H9 (cell line): ENCODE data around the gene KCNMA1. TPM values are rescaled to one million over a fixed set of nuclear protein-coding genes. Genes with fewer than 3 reads are reported as not detected.

Experiments used
- DNase-seq: peaks from one replicate; pipeline ENCODE4 v3.0.0-alpha.2; 2017
- H2AFZ ChIP-seq: one replicate; pipeline ENCODE4 v1.6.1; 2013; ENCODE audit warnings: mild to moderate bottlenecking, low read length, control low read depth, moderate library complexity
- H2AK5ac ChIP-seq: 2 replicates; pipeline ENCODE4 v1.6.1; 2013; ENCODE audit warnings: low read length, control low read depth, mixed read lengths; ENCODE audit not compliant: insufficient read length
- H2BK120ac ChIP-seq: one replicate; pipeline ENCODE4 v1.6.1; 2013; ENCODE audit warnings: low read depth, mild to moderate bottlenecking, low read length, control low read depth, inconsistent platforms; ENCODE audit not compliant: poor library complexity, severe bottlenecking
- H2BK12ac ChIP-seq: 2 replicates; pipeline ENCODE4 v1.6.1; 2013; ENCODE audit warnings: low read length, control low read depth, mixed read lengths, low read depth; ENCODE audit not compliant: insufficient read length
- H2BK15ac ChIP-seq: 2 replicates; pipeline ENCODE4 v1.6.1; 2013; ENCODE audit warnings: low read depth, low read length, control low read depth
- H2BK20ac ChIP-seq: one replicate; pipeline ENCODE4 v1.6.1; 2013; ENCODE audit warnings: low read depth, mild to moderate bottlenecking, low read length, control low read depth, inconsistent platforms; ENCODE audit not compliant: poor library complexity, severe bottlenecking
- H2BK5ac ChIP-seq: 2 replicates; pipeline ENCODE4 v1.6.1; 2013; ENCODE audit warnings: low read length, control low read depth, mixed read lengths; ENCODE audit not compliant: insufficient read length
- H3K14ac ChIP-seq: 2 replicates; pipeline ENCODE4 v1.6.1; 2013; ENCODE audit warnings: low read length, control low read depth; ENCODE audit not compliant: insufficient read depth
- H3K18ac ChIP-seq: 2 replicates; pipeline ENCODE4 v1.6.1; 2013; ENCODE audit warnings: low read depth, mild to moderate bottlenecking, mixed read lengths, low read length, control low read depth; ENCODE audit not compliant: insufficient read length
- H3K23ac ChIP-seq: 2 replicates; pipeline ENCODE4 v1.6.1; 2013; ENCODE audit warnings: low read length, control low read depth, mixed read lengths, low read depth; ENCODE audit not compliant: insufficient read length
- H3K23me2 ChIP-seq: 2 replicates; pipeline ENCODE4 v1.6.1; 2013; ENCODE audit warnings: low read depth, mild to moderate bottlenecking, mixed read lengths, low read length, control low read depth; ENCODE audit not compliant: insufficient read length, poor library complexity, severe bottlenecking
- H3K27ac ChIP-seq: 2 replicates; pipeline ENCODE4 v1.5.1; 2013; ENCODE audit warnings: low read length, control low read depth, mixed read lengths, low read depth; ENCODE audit not compliant: insufficient read length
- H3K27me3 ChIP-seq: 2 replicates; pipeline ENCODE4 v1.6.1; 2013; ENCODE audit warnings: low read length, control low read depth, inconsistent platforms; ENCODE audit not compliant: insufficient read depth
- H3K4ac ChIP-seq: 2 replicates; pipeline ENCODE4 v1.6.1; 2013; ENCODE audit warnings: low read depth, mild to moderate bottlenecking, control low read depth, inconsistent platforms, low read length, moderate library complexity
- H3K4me1 ChIP-seq: 2 replicates; pipeline ENCODE4 v1.6.1; 2013; ENCODE audit warnings: low read length, control low read depth, inconsistent platforms; ENCODE audit not compliant: insufficient read depth
- H3K4me2 ChIP-seq: 2 replicates; pipeline ENCODE4 v1.6.1; 2013; ENCODE audit warnings: low read length, control low read depth, mixed read lengths; ENCODE audit not compliant: insufficient read length, insufficient read depth
- H3K56ac ChIP-seq: 2 replicates; pipeline ENCODE4 v1.6.1; 2013; ENCODE audit warnings: low read depth, mild to moderate bottlenecking, mixed read lengths, low read length, control low read depth; ENCODE audit not compliant: insufficient read length
- H3K79me1 ChIP-seq: 2 replicates; pipeline ENCODE4 v1.6.1; 2013; ENCODE audit warnings: low read depth, mild to moderate bottlenecking, moderate library complexity, low read length, control low read depth, inconsistent platforms; ENCODE audit not compliant: insufficient read depth, poor library complexity, severe bottlenecking
- H3K79me2 ChIP-seq: 2 replicates; pipeline ENCODE4 v1.6.1; 2013; ENCODE audit warnings: low read length, control low read depth, inconsistent platforms; ENCODE audit not compliant: insufficient read depth
- H3K9ac ChIP-seq: 2 replicates; pipeline ENCODE4 v1.6.1; 2013; ENCODE audit warnings: low read length, control low read depth, mixed read lengths; ENCODE audit not compliant: insufficient read length; ENCODE audit errors: extremely low read depth
- H3K9me3 ChIP-seq: one replicate; pipeline ENCODE4 v1.6.1; 2013; ENCODE audit warnings: low read depth, low read length, inconsistent platforms; ENCODE audit not compliant: control insufficient read depth
- H3T11ph ChIP-seq: one replicate; pipeline ENCODE4 v1.6.1; 2013; ENCODE audit warnings: mild to moderate bottlenecking, low read length, control low read depth, inconsistent platforms
- H4K20me1 ChIP-seq: one replicate; pipeline ENCODE4 v1.6.1; 2013; ENCODE audit not compliant: control insufficient read depth, insufficient read length, insufficient read depth
- H4K5ac ChIP-seq: 2 replicates; pipeline ENCODE4 v1.6.1; 2013; ENCODE audit warnings: low read depth, mild to moderate bottlenecking, mixed read lengths, low read length, control low read depth; ENCODE audit not compliant: insufficient read length
- H4K8ac ChIP-seq: replicated peaks from 2 replicates; pipeline ENCODE4 v1.6.1; 2013; ENCODE audit warnings: low read length, control low read depth, mixed read lengths, low read depth; ENCODE audit not compliant: insufficient read length
- H4K91ac ChIP-seq: 2 replicates; pipeline ENCODE4 v1.6.1; 2013; ENCODE audit warnings: low read depth, mild to moderate bottlenecking, moderate library complexity, mixed read lengths, low read length, control low read depth; ENCODE audit not compliant: insufficient read length
- H3K27ac Mint-ChIP-seq, 3 experiments: 2 replicates in 2 of 3; 3 replicates in 1 of 3; pipeline ENCODE4 v1.8.0; 2020 to 2021; ENCODE audit warnings: mixed read lengths in 3 of 3, mild to moderate bottlenecking in 1 of 3, moderate library complexity in 1 of 3
- H3K27me3 Mint-ChIP-seq: 2 replicates; pipeline ENCODE4 v1.8.0; 2021; ENCODE audit warnings: low read depth, mild to moderate bottlenecking, moderate library complexity, mixed read lengths
- H3K36me3 Mint-ChIP-seq, 3 experiments: 2 replicates in 2 of 3; 3 replicates in 1 of 3; pipeline ENCODE4 v1.8.0; 2020 to 2021; ENCODE audit warnings: low read depth in 3 of 3, mixed read lengths in 3 of 3; ENCODE audit not compliant: insufficient read depth in 1 of 3
- H3K4me1 Mint-ChIP-seq, 2 experiments: 2 replicates each; pipeline ENCODE4 v1.8.0; 2020; ENCODE audit warnings: mixed read lengths in 2 of 2
- H3K4me3 Mint-ChIP-seq, 2 experiments: 2 replicates in 1 of 2; 3 replicates in 1 of 2; pipeline ENCODE4 v1.8.0; 2020 to 2021; ENCODE audit warnings: mild to moderate bottlenecking in 2 of 2, mixed read lengths in 2 of 2, moderate library complexity in 1 of 2
- H3K9me3 Mint-ChIP-seq, 2 experiments: 2 replicates in 1 of 2; 3 replicates in 1 of 2; pipeline ENCODE4 v1.8.0; 2020; ENCODE audit warnings: mild to moderate bottlenecking in 2 of 2, mixed read lengths in 2 of 2, moderate library complexity in 1 of 2
- CTCF ChIP-seq: fragments of 200-600 bp; sonication (generic); conservative IDR thresholded peaks from 3 replicates; pipeline ENCODE4 v1.8.0; 2021; ENCODE audit warnings: antibody characterized with exemption, mild to moderate bottlenecking
- WGBS: extraction: QIAGEN DNeasy Blood & Tissue Kit; methylation state at CpG from one replicate; pipeline ENCODE4 v1.1.7; 2013; ENCODE audit warnings: missing lambda C conversion rate, low lambda C conversion rate, mixed read lengths; ENCODE audit not compliant: insufficient read length; ENCODE audit errors: extremely low coverage; 5-methylcytosine and 5-hydroxymethylcytosine counted together
- total RNA-seq: library from RNA; stranded (reverse); gene quantifications from 2 replicates; pipeline ENCODE4 v1.2.1, GENCODE V29; 2021

The KCNMA1 gene
- total RNA-seq, 1 experiment from 2014 or later: 2.0 TPM

GRCh38 chr10:77430530-77430929 lies 207.1 kb downstream of the KCNMA1 start:
- Histone ChIP-seq H3K4ac (no peak overlapping the region), H2AK5ac (no peak overlapping the region), H4K5ac (no peak overlapping the region), H3K18ac (no peak overlapping the region), H3K79me1 (no peaks in the 10 kb centered on the region), H3K9ac (no peak overlapping the region), H2BK12ac (no peak overlapping the region), H4K91ac (no peak overlapping the region), H2BK20ac (no peak overlapping the region), H3K4me1 (no peaks in the 10 kb centered on the region), H2BK5ac (no peak overlapping the region), H3K27me3 (no peaks in the 10 kb centered on the region), H3K23me2 (no peaks in the 10 kb centered on the region), H3K23ac (no peak overlapping the region), H3K4me2 (no peak overlapping the region), H2BK15ac (no peak overlapping the region), H3T11ph (no peak overlapping the region), H2AFZ (no peak overlapping the region), H3K9me3 (no peaks in the 10 kb centered on the region), H4K8ac (no peak overlapping the region), H3K56ac (no peak overlapping the region), H3K27ac (no peak overlapping the region), H3K79me2 (no peaks in the 10 kb centered on the region), H2BK120ac (no peak overlapping the region), H3K14ac (no peak overlapping the region), H4K20me1 (no peaks in the 10 kb centered on the region)
- Mint-ChIP-seq H3K4me3 (no peak overlapping the region), H3K9me3 (no peaks in the 10 kb centered on the region), H3K36me3 (no peaks in the 10 kb centered on the region), H3K27ac (no peak overlapping the region), H3K27me3 (no peaks in the 10 kb centered on the region), H3K4me1 (peaks cover 31% of the 10 kb centered on the region in 2 experiments)
- WGBS: no CpG with 5 or more reads among the region's 5 CpGs
- DNase-seq: no peak
- TF ChIP-seq CTCF: no peak
